ENCODE data around the gene PARN. TPM values are rescaled to one million over a fixed set of nuclear protein-coding genes. Genes with fewer than 3 reads are reported as not detected.

Gene PARN
- total RNA-seq, 1 experiment from 2014 or later, result 57.8 TPM

GRCh38 chr16:14608604-14609003, 21.5 kb downstream of the PARN start:
- ATAC-seq (no peak), DNase-seq (ENCODE audit: low read depth, low spot score) (no peak)
- Histone ChIP-seq H3K36me3 (ENCODE audit: control insufficient read depth, insufficient read depth, low read length) (peaks cover 43% of the 10 kb centered on the region), H3K27ac (ENCODE audit: low read length) (no peak overlapping the region), H3K4me3 (ENCODE audit: low read depth in 2 of 2, low read length in 2 of 2) (no peak overlapping the region), H3K27me3 (ENCODE audit: control insufficient read depth, insufficient read depth, low read length) (no peaks in the 10 kb centered on the region), H3K4me1 (ENCODE audit: control insufficient read depth, insufficient read depth, low read length) (no peaks in the 10 kb centered on the region), H3K9me3 (ENCODE audit: control insufficient read depth, insufficient read depth, low read depth, low read length) (no peaks in the 10 kb centered on the region)
- TF ChIP-seq REST (IDR thresholded peaks at IDR 0.05; ENCODE audit: insufficient read depth in 1 of 2, low read depth in 2 of 2, low read length in 1 of 2) (no peak), TCF7L2 (IDR thresholded peaks at IDR 0.05; ENCODE audit: low read depth, low read length) (no peak), CTCF (IDR thresholded peaks at IDR 0.05) (no peak), POLR2AphosphoS5 (IDR thresholded peaks at IDR 0.05; ENCODE audit: low read depth, low read length) (no peak), SIN3A (IDR thresholded peaks at IDR 0.05; ENCODE audit: borderline replicate concordance, insufficient read depth, low read depth, low read length) (no peak)
- CTCF ChIA-PET, result interaction anchor here (0.6 kb wide), 2 partner anchors 120 to 313 kb away, joined by 4 to 8 read pairs; no protein-coding TSS in a partner anchor
- no TSS peak for BruUV-seq (replicated peaks)
- intact Hi-C loops (cut with micrococcal nuclease; ENCODE audit: unreplicated experiment), result no loop called here
- POLR2A ChIA-PET, result interaction anchor here (0.6 kb wide), 1 partner anchor 15 kb away, joined by 5 read pairs; no protein-coding TSS in a partner anchor
- in situ Hi-C loops (cut with HindIII; ENCODE audit: low pct_unique_long_range_greater_than_20kb, low sequenced_read_pairs), result no loop called here

- BruUV-seq (replicated peaks), result no TSS peak
- in situ Hi-C loops (cut with HindIII; ENCODE audit: low pct_unique_long_range_greater_than_20kb, low sequenced_read_pairs) (no loop called here), intact Hi-C loops (cut with micrococcal nuclease; ENCODE audit: unreplicated experiment) (no loop called here)
- no peak overlapping the region for H3K4me3 ChIP-seq (ENCODE audit: low read depth in 2 of 2, low read length in 2 of 2)
- H3K27ac ChIP-seq (ENCODE audit: low read length), result no peak overlapping the region
- peaks cover 43% of the 10 kb centered on the region for H3K36me3 ChIP-seq (ENCODE audit: control insufficient read depth, insufficient read depth, low read length)
- no peaks in the 10 kb centered on the region for H3K27me3 ChIP-seq (ENCODE audit: control insufficient read depth, insufficient read depth, low read length)
- DNase-seq (ENCODE audit: low read depth, low spot score) (no peak), ATAC-seq (no peak)
- H3K4me1 ChIP-seq (ENCODE audit: control insufficient read depth, insufficient read depth, low read length), result no peaks in the 10 kb centered on the region
- TF ChIP-seq CTCF (IDR thresholded peaks at IDR 0.05) (no peak), TCF7L2 (IDR thresholded peaks at IDR 0.05; ENCODE audit: low read depth, low read length) (no peak), REST (IDR thresholded peaks at IDR 0.05; ENCODE audit: insufficient read depth in 1 of 2, low read depth in 2 of 2, low read length in 1 of 2) (no peak), POLR2AphosphoS5 (IDR thresholded peaks at IDR 0.05; ENCODE audit: low read depth, low read length) (no peak), SIN3A (IDR thresholded peaks at IDR 0.05; ENCODE audit: borderline replicate concordance, insufficient read depth, low read depth, low read length) (no peak)
- no peaks in the 10 kb centered on the region for H3K9me3 ChIP-seq (ENCODE audit: control insufficient read depth, insufficient read depth, low read depth, low read length)
- CTCF ChIA-PET, result interaction anchor here (0.6 kb wide), 1 partner anchor 119 kb away, joined by 8 read pairs; no protein-coding TSS in a partner anchor
- POLR2A ChIA-PET, result interaction anchor here (0.6 kb wide), 1 partner anchor 15 kb away, joined by 5 read pairs; no protein-coding TSS in a partner anchor
Measured at GRCh38 chr16:14608111-14608566, 21.9 kb downstream of the PARN start.
